PC-9 (cell line): ENCODE data around the gene SLCO2A1.

Experiments
- EZH2 ChIP-seq: fragments of 200-600 bp; sonication (generic); IDR thresholded peaks from 2 replicates; pipeline ENCODE4 v1.8.0; 2017; ENCODE audit warnings: antibody characterized with exemption, low read depth
- TF ChIP-seq, protein P1 (sequence below): fragments of 200-600 bp; sonication (generic); conservative IDR thresholded peaks from 2 replicates; pipeline ENCODE4 v1.6.1; 2017; ENCODE audit warnings: mixed run types, antibody characterized with exemption, mild to moderate bottlenecking, moderate library complexity

DNA sequence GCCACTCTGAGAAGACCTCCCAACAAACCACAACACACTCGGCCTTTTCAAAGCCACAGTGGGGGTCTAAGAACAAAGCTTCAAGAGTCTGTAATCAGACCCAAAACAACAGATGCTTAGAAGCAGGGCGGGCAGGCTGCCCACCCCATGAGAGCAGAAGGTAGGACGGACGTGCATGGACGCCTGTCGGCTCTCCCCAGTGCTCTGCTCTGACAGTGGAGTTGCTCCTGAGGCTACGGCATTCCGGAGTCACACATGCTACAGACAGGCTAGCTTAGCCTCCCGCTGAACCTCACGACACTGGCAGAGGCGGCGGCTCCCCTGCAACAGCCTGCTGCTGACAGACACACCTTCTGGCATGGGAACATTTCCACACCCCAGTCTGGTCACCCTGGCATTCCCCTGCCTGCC is 33.5 kb downstream of the SLCO2A1 start:
- TF ChIP-seq, protein P1, sequence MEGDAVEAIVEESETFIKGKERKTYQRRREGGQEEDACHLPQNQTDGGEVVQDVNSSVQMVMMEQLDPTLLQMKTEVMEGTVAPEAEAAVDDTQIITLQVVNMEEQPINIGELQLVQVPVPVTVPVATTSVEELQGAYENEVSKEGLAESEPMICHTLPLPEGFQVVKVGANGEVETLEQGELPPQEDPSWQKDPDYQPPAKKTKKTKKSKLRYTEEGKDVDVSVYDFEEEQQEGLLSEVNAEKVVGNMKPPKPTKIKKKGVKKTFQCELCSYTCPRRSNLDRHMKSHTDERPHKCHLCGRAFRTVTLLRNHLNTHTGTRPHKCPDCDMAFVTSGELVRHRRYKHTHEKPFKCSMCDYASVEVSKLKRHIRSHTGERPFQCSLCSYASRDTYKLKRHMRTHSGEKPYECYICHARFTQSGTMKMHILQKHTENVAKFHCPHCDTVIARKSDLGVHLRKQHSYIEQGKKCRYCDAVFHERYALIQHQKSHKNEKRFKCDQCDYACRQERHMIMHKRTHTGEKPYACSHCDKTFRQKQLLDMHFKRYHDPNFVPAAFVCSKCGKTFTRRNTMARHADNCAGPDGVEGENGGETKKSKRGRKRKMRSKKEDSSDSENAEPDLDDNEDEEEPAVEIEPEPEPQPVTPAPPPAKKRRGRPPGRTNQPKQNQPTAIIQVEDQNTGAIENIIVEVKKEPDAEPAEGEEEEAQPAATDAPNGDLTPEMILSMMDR, result no peak
- no peak for TF ChIP-seq EZH2
